ENCODE results near the gene PRKCH.

- TF ChIP-seq CTCF (IDR thresholded peaks at IDR 0.05; ENCODE audit: insufficient read depth, low read length, poor library complexity, severe bottlenecking) (no peak), EZH2phosphoT487 (conservative IDR thresholded peaks at IDR 0.05; ENCODE audit: low read length) (no peak)
Measured at GRCh38 chr14:61335049-61335448, 13.7 kb downstream of the PRKCH start.

All from SU-DHL-6 (cell line).